DND-41 (cell line): ENCODE measurements around the gene EZH1.

Experiments
- EZH2 ChIP-seq: IDR thresholded peaks from 3 replicates; pipeline ENCODE4 v1.6.1; 2012; ENCODE audit warnings: borderline replicate concordance, low read depth, mild to moderate bottlenecking, moderate library complexity, low read length, inconsistent platforms; ENCODE audit not compliant: severe bottlenecking
- TF ChIP-seq, protein P1 (sequence below): IDR thresholded peaks from 2 replicates; pipeline ENCODE4 v1.5.1; 2012; ENCODE audit warnings: borderline replicate concordance, low read length, moderate library complexity, mild to moderate bottlenecking; ENCODE audit not compliant: poor library complexity, severe bottlenecking; ENCODE audit errors: extremely low read depth

DNA sequence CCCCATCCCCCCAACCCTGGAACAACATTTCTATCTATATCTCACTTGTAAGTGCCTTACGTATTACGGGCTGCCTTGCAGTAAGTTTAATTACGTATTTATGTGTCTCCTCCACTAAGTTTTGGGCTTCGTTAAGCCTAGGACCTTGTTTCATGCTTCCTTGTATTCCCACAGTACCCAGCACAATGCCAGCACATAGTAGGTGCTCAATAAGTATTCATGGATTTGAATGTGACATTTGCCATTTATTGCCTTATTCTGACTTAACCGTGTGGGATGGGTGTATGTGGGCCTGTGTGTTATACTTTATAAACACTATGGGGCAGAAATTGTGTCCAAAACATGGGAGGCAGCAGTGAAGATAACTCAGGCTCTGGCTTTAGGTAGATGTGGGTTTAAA lies 47.7 kb upstream of the EZH1 start:
- TF ChIP-seq, protein P1, sequence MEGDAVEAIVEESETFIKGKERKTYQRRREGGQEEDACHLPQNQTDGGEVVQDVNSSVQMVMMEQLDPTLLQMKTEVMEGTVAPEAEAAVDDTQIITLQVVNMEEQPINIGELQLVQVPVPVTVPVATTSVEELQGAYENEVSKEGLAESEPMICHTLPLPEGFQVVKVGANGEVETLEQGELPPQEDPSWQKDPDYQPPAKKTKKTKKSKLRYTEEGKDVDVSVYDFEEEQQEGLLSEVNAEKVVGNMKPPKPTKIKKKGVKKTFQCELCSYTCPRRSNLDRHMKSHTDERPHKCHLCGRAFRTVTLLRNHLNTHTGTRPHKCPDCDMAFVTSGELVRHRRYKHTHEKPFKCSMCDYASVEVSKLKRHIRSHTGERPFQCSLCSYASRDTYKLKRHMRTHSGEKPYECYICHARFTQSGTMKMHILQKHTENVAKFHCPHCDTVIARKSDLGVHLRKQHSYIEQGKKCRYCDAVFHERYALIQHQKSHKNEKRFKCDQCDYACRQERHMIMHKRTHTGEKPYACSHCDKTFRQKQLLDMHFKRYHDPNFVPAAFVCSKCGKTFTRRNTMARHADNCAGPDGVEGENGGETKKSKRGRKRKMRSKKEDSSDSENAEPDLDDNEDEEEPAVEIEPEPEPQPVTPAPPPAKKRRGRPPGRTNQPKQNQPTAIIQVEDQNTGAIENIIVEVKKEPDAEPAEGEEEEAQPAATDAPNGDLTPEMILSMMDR: no peak
- no peak for TF ChIP-seq EZH2
